H9 (cell line): Measurements from ENCODE around the gene CAMTA1. TPM values are rescaled to one million over a fixed set of nuclear protein-coding genes. Genes with fewer than 3 reads are reported as not detected.
"Not testable (repeated sequence)": the region's sequence is repeated elsewhere in the genome, so short reads cannot be mapped to it uniquely, and the experiment has no call there.

Experiments used
- DNase-seq: peaks from one replicate; pipeline ENCODE4 v3.0.0-alpha.2; 2017
- H2AFZ ChIP-seq: one replicate; pipeline ENCODE4 v1.6.1; 2013; ENCODE audit warnings: mild to moderate bottlenecking, low read length, control low read depth, moderate library complexity
- H2AK5ac ChIP-seq: 2 replicates; pipeline ENCODE4 v1.6.1; 2013; ENCODE audit warnings: low read length, control low read depth, mixed read lengths; ENCODE audit not compliant: insufficient read length
- H2BK120ac ChIP-seq: one replicate; pipeline ENCODE4 v1.6.1; 2013; ENCODE audit warnings: low read depth, mild to moderate bottlenecking, low read length, control low read depth, inconsistent platforms; ENCODE audit not compliant: poor library complexity, severe bottlenecking
- H2BK12ac ChIP-seq: 2 replicates; pipeline ENCODE4 v1.6.1; 2013; ENCODE audit warnings: low read length, control low read depth, mixed read lengths, low read depth; ENCODE audit not compliant: insufficient read length
- H2BK15ac ChIP-seq: 2 replicates; pipeline ENCODE4 v1.6.1; 2013; ENCODE audit warnings: low read depth, low read length, control low read depth
- H2BK20ac ChIP-seq: one replicate; pipeline ENCODE4 v1.6.1; 2013; ENCODE audit warnings: low read depth, mild to moderate bottlenecking, low read length, control low read depth, inconsistent platforms; ENCODE audit not compliant: poor library complexity, severe bottlenecking
- H2BK5ac ChIP-seq: 2 replicates; pipeline ENCODE4 v1.6.1; 2013; ENCODE audit warnings: low read length, control low read depth, mixed read lengths; ENCODE audit not compliant: insufficient read length
- H3K14ac ChIP-seq: 2 replicates; pipeline ENCODE4 v1.6.1; 2013; ENCODE audit warnings: low read length, control low read depth; ENCODE audit not compliant: insufficient read depth
- H3K18ac ChIP-seq: 2 replicates; pipeline ENCODE4 v1.6.1; 2013; ENCODE audit warnings: low read depth, mild to moderate bottlenecking, mixed read lengths, low read length, control low read depth; ENCODE audit not compliant: insufficient read length
- H3K23ac ChIP-seq: 2 replicates; pipeline ENCODE4 v1.6.1; 2013; ENCODE audit warnings: low read length, control low read depth, mixed read lengths, low read depth; ENCODE audit not compliant: insufficient read length
- H3K23me2 ChIP-seq: 2 replicates; pipeline ENCODE4 v1.6.1; 2013; ENCODE audit warnings: low read depth, mild to moderate bottlenecking, mixed read lengths, low read length, control low read depth; ENCODE audit not compliant: insufficient read length, poor library complexity, severe bottlenecking
- H3K27ac ChIP-seq: 2 replicates; pipeline ENCODE4 v1.5.1; 2013; ENCODE audit warnings: low read length, control low read depth, mixed read lengths, low read depth; ENCODE audit not compliant: insufficient read length
- H3K27me3 ChIP-seq: 2 replicates; pipeline ENCODE4 v1.6.1; 2013; ENCODE audit warnings: low read length, control low read depth, inconsistent platforms; ENCODE audit not compliant: insufficient read depth
- H3K4ac ChIP-seq: 2 replicates; pipeline ENCODE4 v1.6.1; 2013; ENCODE audit warnings: low read depth, mild to moderate bottlenecking, control low read depth, inconsistent platforms, low read length, moderate library complexity
- H3K4me1 ChIP-seq: 2 replicates; pipeline ENCODE4 v1.6.1; 2013; ENCODE audit warnings: low read length, control low read depth, inconsistent platforms; ENCODE audit not compliant: insufficient read depth
- H3K4me2 ChIP-seq: 2 replicates; pipeline ENCODE4 v1.6.1; 2013; ENCODE audit warnings: low read length, control low read depth, mixed read lengths; ENCODE audit not compliant: insufficient read length, insufficient read depth
- H3K56ac ChIP-seq: 2 replicates; pipeline ENCODE4 v1.6.1; 2013; ENCODE audit warnings: low read depth, mild to moderate bottlenecking, mixed read lengths, low read length, control low read depth; ENCODE audit not compliant: insufficient read length
- H3K79me1 ChIP-seq: 2 replicates; pipeline ENCODE4 v1.6.1; 2013; ENCODE audit warnings: low read depth, mild to moderate bottlenecking, moderate library complexity, low read length, control low read depth, inconsistent platforms; ENCODE audit not compliant: insufficient read depth, poor library complexity, severe bottlenecking
- H3K79me2 ChIP-seq: 2 replicates; pipeline ENCODE4 v1.6.1; 2013; ENCODE audit warnings: low read length, control low read depth, inconsistent platforms; ENCODE audit not compliant: insufficient read depth
- H3K9ac ChIP-seq: 2 replicates; pipeline ENCODE4 v1.6.1; 2013; ENCODE audit warnings: low read length, control low read depth, mixed read lengths; ENCODE audit not compliant: insufficient read length; ENCODE audit errors: extremely low read depth
- H3K9me3 ChIP-seq: one replicate; pipeline ENCODE4 v1.6.1; 2013; ENCODE audit warnings: low read depth, low read length, inconsistent platforms; ENCODE audit not compliant: control insufficient read depth
- H3T11ph ChIP-seq: one replicate; pipeline ENCODE4 v1.6.1; 2013; ENCODE audit warnings: mild to moderate bottlenecking, low read length, control low read depth, inconsistent platforms
- H4K20me1 ChIP-seq: one replicate; pipeline ENCODE4 v1.6.1; 2013; ENCODE audit not compliant: control insufficient read depth, insufficient read length, insufficient read depth
- H4K5ac ChIP-seq: 2 replicates; pipeline ENCODE4 v1.6.1; 2013; ENCODE audit warnings: low read depth, mild to moderate bottlenecking, mixed read lengths, low read length, control low read depth; ENCODE audit not compliant: insufficient read length
- H4K8ac ChIP-seq: replicated peaks from 2 replicates; pipeline ENCODE4 v1.6.1; 2013; ENCODE audit warnings: low read length, control low read depth, mixed read lengths, low read depth; ENCODE audit not compliant: insufficient read length
- H4K91ac ChIP-seq: 2 replicates; pipeline ENCODE4 v1.6.1; 2013; ENCODE audit warnings: low read depth, mild to moderate bottlenecking, moderate library complexity, mixed read lengths, low read length, control low read depth; ENCODE audit not compliant: insufficient read length
- H3K27ac Mint-ChIP-seq, 3 experiments: 2 replicates in 2 of 3; 3 replicates in 1 of 3; pipeline ENCODE4 v1.8.0; 2020 to 2021; ENCODE audit warnings: mixed read lengths in 3 of 3, mild to moderate bottlenecking in 1 of 3, moderate library complexity in 1 of 3
- H3K27me3 Mint-ChIP-seq: 2 replicates; pipeline ENCODE4 v1.8.0; 2021; ENCODE audit warnings: low read depth, mild to moderate bottlenecking, moderate library complexity, mixed read lengths
- H3K36me3 Mint-ChIP-seq, 3 experiments: 2 replicates in 2 of 3; 3 replicates in 1 of 3; pipeline ENCODE4 v1.8.0; 2020 to 2021; ENCODE audit warnings: low read depth in 3 of 3, mixed read lengths in 3 of 3; ENCODE audit not compliant: insufficient read depth in 1 of 3
- H3K4me1 Mint-ChIP-seq, 2 experiments: 2 replicates each; pipeline ENCODE4 v1.8.0; 2020; ENCODE audit warnings: mixed read lengths in 2 of 2
- H3K4me3 Mint-ChIP-seq, 2 experiments: 2 replicates in 1 of 2; 3 replicates in 1 of 2; pipeline ENCODE4 v1.8.0; 2020 to 2021; ENCODE audit warnings: mild to moderate bottlenecking in 2 of 2, mixed read lengths in 2 of 2, moderate library complexity in 1 of 2
- H3K9me3 Mint-ChIP-seq, 2 experiments: 2 replicates in 1 of 2; 3 replicates in 1 of 2; pipeline ENCODE4 v1.8.0; 2020; ENCODE audit warnings: mild to moderate bottlenecking in 2 of 2, mixed read lengths in 2 of 2, moderate library complexity in 1 of 2
- WGBS: extraction: QIAGEN DNeasy Blood & Tissue Kit; methylation state at CpG from one replicate; pipeline ENCODE4 v1.1.7; 2013; ENCODE audit warnings: missing lambda C conversion rate, low lambda C conversion rate, mixed read lengths; ENCODE audit not compliant: insufficient read length; ENCODE audit errors: extremely low coverage; 5-methylcytosine and 5-hydroxymethylcytosine counted together
- total RNA-seq: library from RNA; stranded (reverse); gene quantifications from 2 replicates; pipeline ENCODE4 v1.2.1, GENCODE V29; 2021
- TF ChIP-seq, protein P1 (sequence below): fragments of 200-600 bp; sonication (generic); conservative IDR thresholded peaks from 3 replicates; pipeline ENCODE4 v1.8.0; 2021; ENCODE audit warnings: antibody characterized with exemption, mild to moderate bottlenecking

The CAMTA1 gene
- total RNA-seq, 1 experiment from 2014 or later: 115 TPM

DNA sequence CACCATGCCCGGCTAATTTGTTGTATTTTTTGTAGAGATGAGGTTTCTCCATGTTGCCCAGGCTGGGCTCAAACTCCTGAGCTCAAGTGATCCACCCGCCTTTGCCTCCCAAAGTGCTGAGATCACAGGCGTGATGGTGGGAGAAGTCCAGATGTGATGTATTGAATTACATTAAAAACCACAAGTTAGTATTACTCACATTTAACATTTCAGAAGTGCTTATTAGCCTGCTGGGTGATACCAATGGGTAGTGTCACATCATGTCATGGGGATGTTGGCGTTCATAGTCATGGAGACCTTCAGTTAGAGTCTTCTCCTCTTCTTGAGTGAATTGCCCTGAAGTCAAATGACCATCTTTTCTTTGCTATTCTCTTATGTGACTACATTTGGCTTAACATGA is 922.3 kb downstream of the CAMTA1 start:
- H3T11ph ChIP-seq: no peak overlapping the region
- no peaks in the 10 kb centered on the region for H3K79me2 ChIP-seq
- H2BK20ac ChIP-seq: no peak overlapping the region
- H3K23ac ChIP-seq: no peak overlapping the region
- no peak overlapping the region for H3K9ac ChIP-seq
- TF ChIP-seq, protein P1, sequence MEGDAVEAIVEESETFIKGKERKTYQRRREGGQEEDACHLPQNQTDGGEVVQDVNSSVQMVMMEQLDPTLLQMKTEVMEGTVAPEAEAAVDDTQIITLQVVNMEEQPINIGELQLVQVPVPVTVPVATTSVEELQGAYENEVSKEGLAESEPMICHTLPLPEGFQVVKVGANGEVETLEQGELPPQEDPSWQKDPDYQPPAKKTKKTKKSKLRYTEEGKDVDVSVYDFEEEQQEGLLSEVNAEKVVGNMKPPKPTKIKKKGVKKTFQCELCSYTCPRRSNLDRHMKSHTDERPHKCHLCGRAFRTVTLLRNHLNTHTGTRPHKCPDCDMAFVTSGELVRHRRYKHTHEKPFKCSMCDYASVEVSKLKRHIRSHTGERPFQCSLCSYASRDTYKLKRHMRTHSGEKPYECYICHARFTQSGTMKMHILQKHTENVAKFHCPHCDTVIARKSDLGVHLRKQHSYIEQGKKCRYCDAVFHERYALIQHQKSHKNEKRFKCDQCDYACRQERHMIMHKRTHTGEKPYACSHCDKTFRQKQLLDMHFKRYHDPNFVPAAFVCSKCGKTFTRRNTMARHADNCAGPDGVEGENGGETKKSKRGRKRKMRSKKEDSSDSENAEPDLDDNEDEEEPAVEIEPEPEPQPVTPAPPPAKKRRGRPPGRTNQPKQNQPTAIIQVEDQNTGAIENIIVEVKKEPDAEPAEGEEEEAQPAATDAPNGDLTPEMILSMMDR: no peak
- no peak overlapping the region for H4K8ac ChIP-seq
- no peak overlapping the region for H3K4ac ChIP-seq
- Mint-ChIP-seq H3K4me1 (peaks cover 7 to 9% of the 10 kb centered on the region in 2 experiments), H3K27me3 (peaks cover 38% of the 10 kb centered on the region), H3K9me3 (no peaks in the 10 kb centered on the region), H3K27ac (no peak overlapping the region), H3K36me3 (no peaks in the 10 kb centered on the region), H3K4me3 (no peak overlapping the region)
- H3K79me1 ChIP-seq: no peaks in the 10 kb centered on the region
- H3K14ac ChIP-seq: no peak overlapping the region
- H3K27ac ChIP-seq: no peak overlapping the region
- H2BK15ac ChIP-seq: no peak overlapping the region
- no peak overlapping the region for H4K91ac ChIP-seq
- no CpG with 5 or more reads among the region's 4 CpGs for WGBS
- no peak overlapping the region for H3K56ac ChIP-seq
- H4K5ac ChIP-seq: no peak overlapping the region
- H4K20me1 ChIP-seq: no peaks in the 10 kb centered on the region
- no peak for DNase-seq
- no peak overlapping the region for H2BK12ac ChIP-seq
- 0 out of 2 replicates have a peak, but pooled peaks cover 3% of the 10 kb centered on the region for H3K4me1 ChIP-seq
- H3K23me2 ChIP-seq: peaks cover 8% of the 10 kb centered on the region
- H3K18ac ChIP-seq: no peak overlapping the region
- H3K27me3 ChIP-seq: peaks cover 5% of the 10 kb centered on the region; the same call in 1 of the 2 replicates
- H3K9me3 ChIP-seq: no peaks in the 10 kb centered on the region
- H2BK5ac ChIP-seq: no peak overlapping the region
- H2AFZ ChIP-seq: no peak overlapping the region
- H2AK5ac ChIP-seq: no peak overlapping the region
- no peak overlapping the region for H3K4me2 ChIP-seq
- no peak overlapping the region for H2BK120ac ChIP-seq

DNA sequence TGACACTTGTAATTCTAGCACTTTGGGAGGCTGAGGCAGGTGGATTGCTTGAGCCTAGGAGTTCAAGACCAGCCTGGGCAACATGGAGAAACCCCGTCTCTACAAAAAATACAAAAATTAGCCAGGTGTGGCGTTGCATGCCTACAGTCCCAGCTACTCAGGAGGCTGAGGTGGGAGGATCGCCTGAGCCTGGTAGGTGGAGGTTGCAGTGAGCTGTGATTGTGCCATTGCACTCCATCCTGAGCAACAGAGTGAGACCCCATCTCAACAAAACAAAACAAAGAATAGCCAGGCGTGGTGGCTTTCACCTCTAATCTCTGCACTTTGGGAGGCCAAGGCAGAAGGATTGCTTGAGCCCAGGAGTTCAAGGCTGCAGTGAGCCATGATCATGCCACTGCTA is 922.8 kb downstream of the CAMTA1 start:
- H3K27ac Mint-ChIP-seq, H3K4me1 Mint-ChIP-seq: not testable (repeated sequence)

More for the DNA sequence above, 922.8 kb downstream of the CAMTA1 start:
- not testable (repeated sequence) for H3K4me1 ChIP-seq, H3K79me1 ChIP-seq, H4K20me1 ChIP-seq, H2AFZ ChIP-seq, H2BK120ac ChIP-seq, H2BK5ac ChIP-seq, H4K5ac ChIP-seq, H3K23ac ChIP-seq, H2AK5ac ChIP-seq, H3K14ac ChIP-seq, H3K27ac ChIP-seq, H3K79me2 ChIP-seq, H3T11ph ChIP-seq, H3K9me3 Mint-ChIP-seq, H3K4ac ChIP-seq, H4K91ac ChIP-seq, H2BK12ac ChIP-seq, H3K4me2 ChIP-seq, H3K18ac ChIP-seq, H4K8ac ChIP-seq, H3K4me3 Mint-ChIP-seq, H3K23me2 ChIP-seq, H3K9ac ChIP-seq, H3K36me3 Mint-ChIP-seq, H3K56ac ChIP-seq, H2BK20ac ChIP-seq, H2BK15ac ChIP-seq, DNase-seq, H3K27me3 ChIP-seq, H3K9me3 ChIP-seq
- WGBS: no CpG with 5 or more reads among the region's 4 CpGs
- peaks cover 33% of the 10 kb centered on the region for H3K27me3 Mint-ChIP-seq
